ENCODE data around the gene KCNQ1. TPM values are rescaled to one million over a fixed set of nuclear protein-coding genes. Genes with fewer than 3 reads are reported as not detected.

The KCNQ1 gene
- total RNA-seq, 2 experiments from 2014 or later = 8.7 to 9.5 TPM

DNA sequence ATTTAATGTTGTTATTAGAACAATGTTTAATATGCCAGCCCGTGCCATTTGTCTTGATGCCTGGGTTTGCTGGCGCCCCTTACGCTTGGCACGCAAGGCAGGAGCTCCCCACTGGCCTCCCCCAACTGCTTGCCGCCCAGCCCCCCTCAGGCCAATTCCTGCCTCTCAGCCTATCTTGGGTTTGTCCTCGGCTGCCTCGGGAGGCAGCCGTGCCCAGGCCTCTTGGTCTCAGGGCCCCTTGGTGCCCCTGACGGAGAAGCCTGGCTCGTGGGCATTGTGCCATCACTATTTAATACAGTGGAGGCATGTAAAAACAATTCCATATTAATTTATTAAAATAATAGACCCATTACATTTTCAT lies 135.2 kb downstream of the KCNQ1 start:
- ATAC-seq (no peak), DNase-seq (no peak)
- Mint-ChIP-seq H3K4me3 (no peak overlapping the region), H3K27me3 (no peaks in the 10 kb centered on the region), H3K36me3 (ENCODE audit: low read depth) (no peaks in the 10 kb centered on the region), H3K4me1 (ENCODE audit: low read depth) (no peaks in the 10 kb centered on the region), H3K27ac (no peak overlapping the region), H3K9me3 (no peaks in the 10 kb centered on the region)
- intact Hi-C loops (cut with micrococcal nuclease) = no loop called here
- ChIA-PET POLR2A (no interaction called here), CTCF (no interaction called here)
- TF ChIP-seq, protein P1, sequence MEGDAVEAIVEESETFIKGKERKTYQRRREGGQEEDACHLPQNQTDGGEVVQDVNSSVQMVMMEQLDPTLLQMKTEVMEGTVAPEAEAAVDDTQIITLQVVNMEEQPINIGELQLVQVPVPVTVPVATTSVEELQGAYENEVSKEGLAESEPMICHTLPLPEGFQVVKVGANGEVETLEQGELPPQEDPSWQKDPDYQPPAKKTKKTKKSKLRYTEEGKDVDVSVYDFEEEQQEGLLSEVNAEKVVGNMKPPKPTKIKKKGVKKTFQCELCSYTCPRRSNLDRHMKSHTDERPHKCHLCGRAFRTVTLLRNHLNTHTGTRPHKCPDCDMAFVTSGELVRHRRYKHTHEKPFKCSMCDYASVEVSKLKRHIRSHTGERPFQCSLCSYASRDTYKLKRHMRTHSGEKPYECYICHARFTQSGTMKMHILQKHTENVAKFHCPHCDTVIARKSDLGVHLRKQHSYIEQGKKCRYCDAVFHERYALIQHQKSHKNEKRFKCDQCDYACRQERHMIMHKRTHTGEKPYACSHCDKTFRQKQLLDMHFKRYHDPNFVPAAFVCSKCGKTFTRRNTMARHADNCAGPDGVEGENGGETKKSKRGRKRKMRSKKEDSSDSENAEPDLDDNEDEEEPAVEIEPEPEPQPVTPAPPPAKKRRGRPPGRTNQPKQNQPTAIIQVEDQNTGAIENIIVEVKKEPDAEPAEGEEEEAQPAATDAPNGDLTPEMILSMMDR (IDR thresholded peaks at IDR 0.05) = no peak

DNA sequence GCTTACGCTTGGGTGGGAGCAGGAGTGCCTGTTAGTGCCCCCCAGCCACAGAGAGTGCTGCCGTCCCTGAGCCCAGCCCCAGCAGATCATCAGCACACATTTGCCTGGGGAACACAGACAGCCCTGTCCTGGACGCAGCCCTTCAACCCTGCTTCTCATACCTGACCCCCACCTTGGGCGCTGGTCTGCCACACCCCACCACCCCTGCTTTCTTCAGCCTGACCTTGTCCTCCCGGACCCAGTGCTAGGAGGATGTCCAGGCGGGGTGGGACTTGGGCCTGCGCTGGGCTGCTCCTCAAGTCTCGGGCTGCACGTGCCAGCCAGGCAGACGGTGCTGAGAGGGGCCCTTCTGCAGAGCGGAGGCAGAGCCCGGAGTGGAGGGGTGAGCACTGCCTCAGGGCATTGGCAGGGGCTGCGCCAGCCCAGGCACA lies 135.8 kb downstream of the KCNQ1 start:
- CTCF ChIA-PET = no interaction called here
- ATAC-seq (no peak), DNase-seq (no peak)
- Mint-ChIP-seq H3K9me3 (no peaks in the 10 kb centered on the region), H3K36me3 (ENCODE audit: low read depth) (no peaks in the 10 kb centered on the region), H3K27ac (no peak overlapping the region), H3K4me1 (ENCODE audit: low read depth) (no peaks in the 10 kb centered on the region), H3K4me3 (no peak overlapping the region), H3K27me3 (no peaks in the 10 kb centered on the region)
- TF ChIP-seq, protein P1 (IDR thresholded peaks at IDR 0.05) = no peak
- intact Hi-C loops (cut with micrococcal nuclease) = no loop called here
- POLR2A ChIA-PET = no interaction called here

DNA sequence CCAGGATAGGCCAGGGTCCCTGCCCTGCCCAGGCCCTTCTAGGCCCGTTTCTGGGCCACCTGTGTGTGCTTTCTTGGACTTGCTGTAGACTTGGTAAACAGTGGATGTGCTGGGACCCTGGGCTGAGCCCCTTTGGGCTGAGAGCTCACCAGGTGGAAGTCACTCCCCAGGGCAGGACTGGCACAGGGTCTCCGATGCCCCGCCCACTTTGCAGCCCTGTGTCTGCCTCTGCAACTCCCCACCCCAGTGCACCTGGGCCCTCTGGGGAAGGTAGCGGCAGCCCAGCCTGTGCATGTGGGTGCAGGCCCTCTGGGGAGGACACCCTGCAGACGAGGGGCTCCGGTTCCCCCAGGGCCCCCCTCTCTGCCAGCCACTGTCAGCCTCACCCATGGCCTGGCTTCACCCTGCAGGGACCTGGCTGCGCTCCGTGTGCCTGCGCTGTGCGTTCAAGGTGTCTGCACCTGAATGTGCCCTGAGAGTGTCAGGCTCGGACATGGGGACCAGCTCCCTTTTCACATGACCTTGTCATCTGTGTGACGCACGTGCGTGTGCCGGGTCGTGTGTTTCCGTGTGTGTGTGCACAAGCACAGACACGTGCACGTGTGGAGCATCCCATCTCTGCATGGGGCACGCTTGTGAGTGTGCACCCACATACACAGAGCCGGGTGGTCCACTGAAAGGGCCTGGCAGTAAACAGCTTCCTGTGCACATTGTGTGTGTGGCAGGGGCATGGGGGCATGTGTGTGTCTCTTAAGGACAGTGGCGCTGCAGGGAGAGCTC lies 136.5 kb downstream of the KCNQ1 start:
- ChIA-PET POLR2A (no interaction called here), CTCF (no interaction called here)
- Mint-ChIP-seq H3K4me1 (ENCODE audit: low read depth) (no peaks in the 10 kb centered on the region), H3K4me3 (no peak overlapping the region), H3K9me3 (no peaks in the 10 kb centered on the region), H3K27me3 (no peaks in the 10 kb centered on the region), H3K27ac (no peak overlapping the region), H3K36me3 (ENCODE audit: low read depth) (no peaks in the 10 kb centered on the region)
- TF ChIP-seq, protein P1 (IDR thresholded peaks at IDR 0.05) = no peak
- DNase-seq = no peak
- intact Hi-C loops (cut with micrococcal nuclease) = no loop called here
- ATAC-seq = no peak

DNA sequence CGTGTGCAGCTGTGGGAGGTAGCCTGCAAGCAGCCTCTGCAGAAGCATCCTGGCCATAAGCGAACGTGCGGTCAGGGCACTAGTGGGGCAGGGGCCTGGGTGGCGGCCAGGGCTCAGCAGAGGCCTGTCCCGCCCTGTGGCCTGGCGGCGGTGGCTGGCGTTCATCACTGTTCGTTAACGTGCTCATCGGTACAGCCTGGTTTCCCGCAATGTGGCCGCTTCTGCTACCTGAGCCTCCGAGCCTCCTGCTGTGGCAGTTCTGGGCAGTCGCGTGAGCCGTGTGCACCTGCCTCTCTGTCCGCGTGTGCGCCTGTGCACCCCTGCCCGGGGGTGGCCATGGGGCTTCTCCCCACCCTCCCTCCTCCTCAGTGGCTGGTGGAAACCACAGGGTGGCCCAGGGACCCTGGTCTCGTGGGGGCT lies 137.1 kb downstream of the KCNQ1 start:
- Mint-ChIP-seq H3K4me3 (no peak overlapping the region), H3K36me3 (ENCODE audit: low read depth) (no peaks in the 10 kb centered on the region), H3K27me3 (no peaks in the 10 kb centered on the region), H3K9me3 (no peaks in the 10 kb centered on the region), H3K27ac (no peak overlapping the region), H3K4me1 (ENCODE audit: low read depth) (no peaks in the 10 kb centered on the region)
- DNase-seq (no peak), ATAC-seq (no peak)
- intact Hi-C loops (cut with micrococcal nuclease) = no loop called here
- TF ChIP-seq, protein P1 (IDR thresholded peaks at IDR 0.05) = no peak
- ChIA-PET POLR2A (no interaction called here), CTCF (no interaction called here)

DNA sequence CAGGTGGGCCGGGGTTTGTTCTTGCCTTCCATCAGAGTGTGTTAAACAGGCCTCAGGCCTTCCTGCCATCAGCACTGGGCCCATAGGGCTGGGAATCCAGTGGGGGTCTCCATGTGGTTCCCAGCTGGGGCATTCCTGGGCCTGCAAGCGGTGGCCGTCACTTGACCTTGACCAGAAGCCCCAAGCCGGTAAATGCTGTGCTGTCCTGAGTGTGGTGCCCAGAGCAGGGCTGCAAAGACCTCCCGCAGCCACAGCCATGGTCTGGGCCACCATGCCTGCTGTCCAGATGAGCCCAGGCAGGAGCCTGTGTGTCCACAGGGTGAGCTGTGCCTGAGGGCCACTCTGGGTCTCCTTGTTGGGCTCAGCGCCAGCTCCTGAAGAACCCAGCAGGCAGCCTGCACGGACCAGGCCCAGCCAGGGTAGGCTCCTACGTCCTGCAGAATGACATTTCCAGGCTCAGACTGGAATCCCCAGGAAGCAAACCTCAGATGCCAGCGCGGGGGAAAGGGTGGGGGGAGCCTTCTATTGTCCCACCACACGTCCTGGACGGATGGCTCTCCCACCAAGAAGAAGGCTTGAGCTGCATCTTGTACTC lies 137.6 kb downstream of the KCNQ1 start:
- H3K9me3 Mint-ChIP-seq = no peaks in the 10 kb centered on the region
- intact Hi-C loops (cut with micrococcal nuclease) = no loop called here

More for the DNA sequence above, 137.6 kb downstream of the KCNQ1 start:
- ChIA-PET POLR2A (no interaction called here), CTCF (no interaction called here)
- no peaks in the 10 kb centered on the region for H3K27me3 Mint-ChIP-seq
- H3K4me3 Mint-ChIP-seq = no peak overlapping the region
- ATAC-seq (no peak), DNase-seq (no peak)
- no peak overlapping the region for H3K27ac Mint-ChIP-seq
- no peaks in the 10 kb centered on the region for H3K4me1 Mint-ChIP-seq (ENCODE audit: low read depth)
- no peaks in the 10 kb centered on the region for H3K36me3 Mint-ChIP-seq (ENCODE audit: low read depth)
- TF ChIP-seq, protein P1 (IDR thresholded peaks at IDR 0.05) = no peak

All from activated CD8-positive, alpha-beta T cell treated with anti-CD3 and anti-CD28 coated beads for 36 hours (primary cell).